ENCODE data around the gene CABLES1. TPM values are rescaled to one million over a fixed set of nuclear protein-coding genes. Genes with fewer than 3 reads are reported as not detected.
"Not testable (repeated sequence)": the region's sequence is repeated elsewhere in the genome, so short reads cannot be mapped to it uniquely, and the experiment has no call there.

CABLES1 gene, protein sequence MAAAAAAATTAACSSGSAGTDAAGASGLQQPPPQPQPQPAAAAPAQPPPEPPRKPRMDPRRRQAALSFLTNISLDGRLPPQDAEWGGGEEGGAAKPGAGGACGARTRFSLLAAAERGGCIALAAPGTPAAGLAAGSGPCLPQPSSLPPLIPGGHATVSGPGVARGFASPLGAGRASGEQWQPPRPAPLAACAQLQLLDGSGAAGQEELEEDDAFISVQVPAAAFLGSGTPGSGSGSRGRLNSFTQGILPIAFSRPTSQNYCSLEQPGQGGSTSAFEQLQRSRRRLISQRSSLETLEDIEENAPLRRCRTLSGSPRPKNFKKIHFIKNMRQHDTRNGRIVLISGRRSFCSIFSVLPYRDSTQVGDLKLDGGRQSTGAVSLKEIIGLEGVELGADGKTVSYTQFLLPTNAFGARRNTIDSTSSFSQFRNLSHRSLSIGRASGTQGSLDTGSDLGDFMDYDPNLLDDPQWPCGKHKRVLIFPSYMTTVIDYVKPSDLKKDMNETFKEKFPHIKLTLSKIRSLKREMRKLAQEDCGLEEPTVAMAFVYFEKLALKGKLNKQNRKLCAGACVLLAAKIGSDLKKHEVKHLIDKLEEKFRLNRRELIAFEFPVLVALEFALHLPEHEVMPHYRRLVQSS
- 11.1 TPM for polyA plus RNA-seq
- long read RNA-seq, donor 1, full-length matches to known transcripts, result 2 of 2 reads
- long read RNA-seq, donor 1, partial matches to known transcripts, result 0 of 2 reads
- long read RNA-seq, donor 1, other reads (novel, unspliced or antisense), result 0 of 2 reads
- long read RNA-seq, donor 2, full-length matches to known transcripts, result 3 of 3 reads
- long read RNA-seq, donor 2, partial matches to known transcripts, result 0 of 3 reads
- long read RNA-seq, donor 2, other reads (novel, unspliced or antisense), result 0 of 3 reads
- long read RNA-seq, donor 3, result 0 reads
- long read RNA-seq, donor 4, result 0 reads
- long read RNA-seq, donor 5, result 0 reads
- long read RNA-seq, donor 6, full-length matches to known transcripts, result 1 of 1 reads
- long read RNA-seq, donor 6, partial matches to known transcripts, result 0 of 1 reads
- long read RNA-seq, donor 6, other reads (novel, unspliced or antisense), result 0 of 1 reads
- long read RNA-seq, donor 7, result 0 reads
- long read RNA-seq, donor 8, full-length matches to known transcripts, result 4 of 4 reads
- long read RNA-seq, donor 8, partial matches to known transcripts, result 0 of 4 reads
- long read RNA-seq, donor 8, other reads (novel, unspliced or antisense), result 0 of 4 reads
- long read RNA-seq, donor 9, full-length matches to known transcripts, result 1 of 1 reads
- long read RNA-seq, donor 9, partial matches to known transcripts, result 0 of 1 reads
- long read RNA-seq, donor 9, other reads (novel, unspliced or antisense), result 0 of 1 reads
- long read RNA-seq, donor 10, full-length matches to known transcripts, result 2 of 2 reads
- long read RNA-seq, donor 10, partial matches to known transcripts, result 0 of 2 reads
- long read RNA-seq, donor 10, other reads (novel, unspliced or antisense), result 0 of 2 reads
- long read RNA-seq, donor 11, full-length matches to known transcripts, result 1 of 1 reads
- long read RNA-seq, donor 11, partial matches to known transcripts, result 0 of 1 reads
- long read RNA-seq, donor 11, other reads (novel, unspliced or antisense), result 0 of 1 reads

DNA sequence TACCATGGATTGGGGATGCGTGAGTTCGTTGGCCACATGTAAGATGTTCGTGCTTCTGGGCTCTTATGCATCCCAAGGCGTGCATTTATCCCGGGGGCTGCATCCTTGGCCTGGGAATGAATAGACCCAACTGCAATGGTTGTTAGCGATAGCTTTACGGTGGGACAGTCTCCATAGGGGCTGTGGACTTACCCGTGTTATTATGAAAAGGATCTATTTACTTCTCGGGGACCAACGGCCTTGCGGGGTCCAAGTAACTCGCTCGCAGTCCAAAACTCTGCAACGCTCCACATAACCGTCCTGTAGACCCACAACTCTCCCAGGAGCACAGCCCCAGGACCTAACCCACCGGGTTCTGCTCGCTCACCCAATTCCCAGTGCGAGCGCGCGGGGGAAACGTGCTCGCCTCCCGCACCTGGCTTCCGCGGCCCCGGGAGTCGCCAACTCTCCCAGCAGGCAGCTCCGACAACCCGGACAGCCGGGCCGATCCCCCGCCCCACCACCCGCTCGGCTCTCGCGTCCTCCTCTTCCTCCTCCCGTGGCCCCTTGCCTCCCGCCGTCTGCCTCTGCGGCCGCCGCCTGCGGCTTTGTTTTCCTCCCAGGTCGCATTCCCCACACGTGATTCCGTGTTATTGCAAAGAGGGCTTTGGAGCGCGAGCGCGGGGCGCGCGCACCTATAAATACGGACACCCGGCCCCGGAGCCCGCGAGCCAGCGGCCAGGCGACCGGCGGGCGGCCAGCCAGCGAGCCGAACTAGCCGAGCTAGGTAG lies at the start of gene CABLES1:
Gene CABLES1, plus strand, starts transcription at position 706 of the 770 bp plus-strand sequence. CDS start 278 bp downstream, outside the sequence.
- Histone ChIP-seq H3K27me3 (ENCODE audit: control insufficient read depth, insufficient read depth, low read length) (peaks cover 21% of the 10 kb centered on the region), H3K36me3 (ENCODE audit: control insufficient read depth, insufficient read depth, low read length) (no peaks in the 10 kb centered on the region), H3K4me1 (ENCODE audit: control insufficient read depth, insufficient read depth, low read length) (peaks cover 29% of the 10 kb centered on the region), H3K4me3 (ENCODE audit: low read length) (peak within 1 kb of the TSS; percentile 46), H3K9me3 (ENCODE audit: control insufficient read depth, low read depth, low read length) (no peaks in the 10 kb centered on the region), H3K27ac (ENCODE audit: low read length) (peak within 1 kb of the TSS; percentile 6)
- DNase-seq, result peak; percentile 58 to 82
- 0% methylated on average over 1 of the region's 67 CpGs for WGBS (ENCODE audit: insufficient coverage, low lambda C conversion rate)

DNA sequence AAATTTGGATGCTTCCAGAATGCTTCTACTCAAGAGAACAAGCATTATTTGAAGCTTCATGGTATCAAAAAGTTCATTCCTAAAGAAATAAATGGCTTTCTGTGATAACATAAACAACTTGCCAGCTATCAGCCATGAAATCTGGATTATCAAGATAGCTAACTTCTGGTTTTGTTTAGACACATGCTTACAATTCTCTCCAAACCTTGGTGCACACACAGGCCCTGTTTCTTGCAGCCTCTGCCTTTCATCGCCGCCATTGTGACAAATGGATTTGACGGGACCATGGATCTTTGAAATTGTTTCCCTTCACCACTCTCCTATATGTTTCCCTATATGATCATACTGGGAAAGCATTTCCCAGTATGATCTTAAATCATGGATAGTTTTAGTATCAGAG lies 47.9 kb upstream of the CABLES1 start:
- Histone ChIP-seq H3K27ac (ENCODE audit: low read length) (no peak overlapping the region), H3K4me3 (ENCODE audit: low read length) (no peak overlapping the region)
- 89% methylated on average over 3 of the region's 3 CpGs for WGBS (ENCODE audit: insufficient coverage, low lambda C conversion rate)

DNA sequence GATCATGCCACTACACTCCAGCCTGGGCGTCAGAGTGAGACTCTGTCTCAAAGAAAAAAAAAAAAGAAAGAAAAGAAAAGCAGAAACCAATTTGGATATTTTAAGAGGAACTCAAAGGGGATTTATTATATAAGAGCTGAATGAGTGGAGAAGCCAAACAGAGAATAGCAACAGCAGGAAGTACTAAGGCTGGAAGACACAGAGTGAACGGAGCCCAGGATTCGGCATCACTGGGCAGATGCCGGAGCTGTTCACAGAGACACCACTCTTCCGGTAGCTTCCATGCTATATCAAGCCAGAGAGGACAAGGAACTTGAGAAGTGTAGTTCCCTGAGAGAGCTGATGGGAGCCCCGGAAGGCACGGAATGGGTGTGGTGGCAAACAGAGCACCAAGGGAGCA lies 47.0 kb upstream of the CABLES1 start:
- no peaks in the 10 kb centered on the region for H3K36me3 ChIP-seq (ENCODE audit: control insufficient read depth, insufficient read depth, low read length)
- no peak overlapping the region for H3K4me3 ChIP-seq (ENCODE audit: low read length)
- no peaks in the 10 kb centered on the region for H3K27me3 ChIP-seq (ENCODE audit: control insufficient read depth, insufficient read depth, low read length)
- H3K4me1 ChIP-seq (ENCODE audit: control insufficient read depth, insufficient read depth, low read length), result no peaks in the 10 kb centered on the region
- DNase-seq, result no peak
- no peak overlapping the region for H3K27ac ChIP-seq (ENCODE audit: low read length)
- WGBS (ENCODE audit: insufficient coverage, low lambda C conversion rate), result 83% methylated on average over 1 of the region's 7 CpGs
- H3K9me3 ChIP-seq (ENCODE audit: control insufficient read depth, low read depth, low read length), result no peaks in the 10 kb centered on the region

More for the DNA sequence above, 47.9 kb upstream of the CABLES1 start:
- Histone ChIP-seq H3K36me3 (ENCODE audit: control insufficient read depth, insufficient read depth, low read length) (no peaks in the 10 kb centered on the region), H3K27me3 (ENCODE audit: control insufficient read depth, insufficient read depth, low read length) (no peaks in the 10 kb centered on the region), H3K9me3 (ENCODE audit: control insufficient read depth, low read depth, low read length) (no peaks in the 10 kb centered on the region), H3K4me1 (ENCODE audit: control insufficient read depth, insufficient read depth, low read length) (no peaks in the 10 kb centered on the region)
- DNase-seq, result no peak

DNA sequence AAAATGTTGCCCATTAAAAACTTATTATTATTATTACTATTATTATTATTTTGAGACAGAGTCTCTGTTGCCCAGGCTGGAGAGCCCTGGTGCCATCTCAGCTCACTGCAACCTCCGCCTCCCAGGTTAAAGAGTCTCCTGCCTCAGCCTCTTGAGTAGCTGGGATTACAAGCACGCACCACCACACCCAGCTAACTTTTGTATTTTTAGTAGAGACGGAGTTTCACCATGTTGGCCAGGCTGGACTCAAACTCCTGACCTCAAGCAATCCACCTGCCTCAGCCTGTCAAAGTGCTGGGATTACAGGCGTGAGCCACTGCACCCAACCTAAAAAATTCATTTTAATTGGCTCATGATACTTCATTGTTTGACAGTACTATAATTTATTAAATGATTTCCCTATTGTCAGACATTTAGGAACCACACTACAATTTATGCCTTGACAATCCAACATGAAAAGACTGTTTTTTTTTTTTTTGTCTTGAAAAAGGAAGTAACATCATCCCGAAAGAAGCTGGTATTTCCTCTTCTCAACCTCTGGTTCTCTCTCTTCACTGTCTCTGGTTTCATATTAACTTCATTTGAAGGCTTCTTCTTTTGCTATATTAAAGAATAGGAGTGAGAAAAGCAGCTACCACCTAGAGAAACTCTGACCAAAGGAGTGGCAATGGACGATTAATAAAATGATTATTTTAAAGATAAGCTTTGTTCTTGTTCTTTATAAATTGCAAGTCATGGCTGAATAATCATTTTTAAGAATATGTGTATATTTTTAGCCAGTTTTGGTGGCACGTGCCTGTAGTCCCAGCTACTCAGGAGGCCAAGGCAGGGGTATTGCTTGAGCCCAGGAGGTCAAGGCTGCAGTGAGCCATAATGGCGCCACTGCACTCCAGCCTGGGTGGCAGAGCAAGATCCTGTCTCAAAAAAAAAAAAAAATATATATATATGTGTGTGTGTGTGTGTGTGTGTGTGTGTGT lies 44.0 kb upstream of the CABLES1 start:
- not testable (repeated sequence) for H3K4me1 ChIP-seq (ENCODE audit: control insufficient read depth, insufficient read depth, low read length); H3K27ac ChIP-seq (ENCODE audit: low read length); H3K27me3 ChIP-seq (ENCODE audit: control insufficient read depth, insufficient read depth, low read length); H3K4me3 ChIP-seq (ENCODE audit: low read length); DNase-seq; H3K9me3 ChIP-seq (ENCODE audit: control insufficient read depth, low read depth, low read length); H3K36me3 ChIP-seq (ENCODE audit: control insufficient read depth, insufficient read depth, low read length)
- 83% methylated on average over 2 of the region's 8 CpGs for WGBS (ENCODE audit: insufficient coverage, low lambda C conversion rate)

DNA sequence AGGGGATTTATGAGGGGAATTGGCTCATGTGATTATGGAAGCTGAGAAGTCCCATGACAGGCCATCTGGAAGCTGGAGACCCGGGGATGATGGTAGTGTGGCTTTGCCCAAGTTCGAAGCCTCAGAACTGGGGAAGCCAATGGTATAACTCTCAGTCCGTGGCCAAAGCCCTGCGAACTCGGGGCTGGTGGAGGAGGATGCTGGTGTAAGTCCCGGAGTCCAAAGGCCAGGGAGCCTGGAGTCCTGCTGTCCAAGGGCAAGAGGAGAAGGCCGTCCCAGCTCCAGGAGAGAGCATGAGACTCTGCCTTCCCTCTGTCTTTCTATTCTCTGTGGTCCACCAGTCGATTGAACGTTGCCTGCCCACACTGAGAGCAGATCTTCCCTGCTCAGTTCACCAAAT lies 43.2 kb upstream of the CABLES1 start:
- WGBS (ENCODE audit: insufficient coverage, low lambda C conversion rate), result 100% methylated on average over 2 of the region's 9 CpGs
- no peak for DNase-seq
- Histone ChIP-seq H3K36me3 (ENCODE audit: control insufficient read depth, insufficient read depth, low read length) (no peaks in the 10 kb centered on the region), H3K4me1 (ENCODE audit: control insufficient read depth, insufficient read depth, low read length) (no peaks in the 10 kb centered on the region), H3K4me3 (ENCODE audit: low read length) (no peak overlapping the region), H3K27me3 (ENCODE audit: control insufficient read depth, insufficient read depth, low read length) (peaks cover 4% of the 10 kb centered on the region), H3K9me3 (ENCODE audit: control insufficient read depth, low read depth, low read length) (no peaks in the 10 kb centered on the region), H3K27ac (ENCODE audit: low read length) (no peak overlapping the region)

DNA sequence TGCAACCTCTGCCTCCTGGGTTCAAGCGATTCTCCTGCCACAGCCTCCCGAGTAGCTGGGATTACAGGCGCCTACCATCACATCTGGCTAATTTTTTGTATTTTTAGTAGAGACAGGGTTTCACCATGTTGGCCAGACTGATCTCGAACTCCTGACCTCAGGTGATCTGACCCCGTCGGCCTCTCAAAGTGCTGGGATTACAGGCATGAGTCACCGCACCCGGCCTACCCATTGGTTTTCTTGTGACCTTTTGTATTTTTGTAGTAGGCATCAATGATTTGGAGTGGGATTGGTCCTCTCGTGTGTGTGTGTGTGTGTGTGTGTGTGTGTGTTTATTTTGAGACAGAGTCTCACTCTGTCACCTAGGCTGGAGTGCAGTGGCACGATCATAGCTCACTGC lies 42.2 kb upstream of the CABLES1 start:
- H3K4me1 ChIP-seq (ENCODE audit: control insufficient read depth, insufficient read depth, low read length); DNase-seq; H3K36me3 ChIP-seq (ENCODE audit: control insufficient read depth, insufficient read depth, low read length); H3K27ac ChIP-seq (ENCODE audit: low read length); H3K27me3 ChIP-seq (ENCODE audit: control insufficient read depth, insufficient read depth, low read length); H3K9me3 ChIP-seq (ENCODE audit: control insufficient read depth, low read depth, low read length); H3K4me3 ChIP-seq (ENCODE audit: low read length): not testable (repeated sequence)
- WGBS (ENCODE audit: insufficient coverage, low lambda C conversion rate), result no CpG with 5 or more reads among the region's 10 CpGs

DNA sequence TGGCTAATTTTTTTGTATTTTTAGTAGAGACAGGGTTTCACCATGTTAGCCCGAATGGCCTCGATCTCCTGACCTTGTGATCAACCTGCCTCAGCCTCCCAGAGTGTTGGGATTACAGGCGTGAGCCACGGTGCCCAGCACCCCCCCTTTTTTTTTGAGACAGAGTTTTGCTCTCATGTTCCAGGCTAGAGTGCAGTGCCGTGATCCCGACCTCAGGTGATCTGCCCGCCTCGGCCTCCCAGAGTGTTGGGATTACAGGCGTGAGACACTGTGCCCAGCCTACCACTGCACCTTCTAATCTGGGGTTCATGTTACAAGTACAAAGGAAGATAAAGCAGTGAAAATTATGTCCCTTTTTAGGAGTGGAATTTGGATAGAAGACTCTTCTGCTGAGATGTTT lies 41.5 kb upstream of the CABLES1 start:
- WGBS (ENCODE audit: insufficient coverage, low lambda C conversion rate), result no CpG with 5 or more reads among the region's 9 CpGs
- H3K27ac ChIP-seq (ENCODE audit: low read length), result no peak overlapping the region
- H3K36me3 ChIP-seq (ENCODE audit: control insufficient read depth, insufficient read depth, low read length), result no peaks in the 10 kb centered on the region
- H3K27me3 ChIP-seq (ENCODE audit: control insufficient read depth, insufficient read depth, low read length), result peaks cover 4% of the 10 kb centered on the region
- H3K9me3 ChIP-seq (ENCODE audit: control insufficient read depth, low read depth, low read length), result no peaks in the 10 kb centered on the region
- no peak overlapping the region for H3K4me3 ChIP-seq (ENCODE audit: low read length)
- peaks cover 4% of the 10 kb centered on the region for H3K4me1 ChIP-seq (ENCODE audit: control insufficient read depth, insufficient read depth, low read length)
- no peak for DNase-seq

DNA sequence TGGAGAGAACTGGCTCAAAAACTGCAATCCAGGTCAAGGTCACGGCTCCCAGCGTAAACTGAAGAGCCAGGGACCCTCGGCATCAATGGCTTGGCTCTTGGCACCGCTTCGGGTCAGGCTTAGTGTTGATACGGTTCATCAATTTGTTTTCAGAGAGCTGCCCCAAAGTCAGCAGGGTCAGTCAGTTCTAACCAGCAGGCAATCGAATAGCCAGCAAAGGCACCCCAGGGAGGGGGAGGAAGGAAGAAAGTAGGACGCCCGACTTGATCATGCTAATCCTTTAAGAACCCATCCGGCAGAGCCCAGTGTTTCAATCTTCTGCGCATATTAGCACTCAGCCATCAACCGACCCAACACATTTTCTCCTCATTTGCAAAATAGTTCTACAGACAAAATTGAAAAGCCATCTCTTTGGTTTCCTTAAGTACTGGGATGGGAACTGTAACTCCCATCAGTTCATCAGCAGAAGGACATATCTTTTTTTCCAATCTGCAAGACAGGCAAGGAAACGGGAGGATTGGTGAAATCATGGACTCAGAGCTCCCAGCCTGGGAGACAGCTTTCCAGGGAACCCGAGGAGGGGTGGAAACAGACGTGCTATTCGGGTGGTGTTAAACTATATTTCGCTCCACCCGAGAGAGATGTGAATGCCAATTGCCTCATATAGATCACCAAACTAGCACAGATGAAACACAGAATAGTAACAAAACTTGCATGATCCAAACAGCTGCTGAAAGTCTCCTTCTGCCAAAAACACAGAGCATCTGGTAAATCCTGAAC lies 40.7 kb upstream of the CABLES1 start:
- no peak overlapping the region for H3K4me3 ChIP-seq (ENCODE audit: low read length)
- peaks cover 12% of the 10 kb centered on the region for H3K4me1 ChIP-seq (ENCODE audit: control insufficient read depth, insufficient read depth, low read length)
- H3K27me3 ChIP-seq (ENCODE audit: control insufficient read depth, insufficient read depth, low read length), result peaks cover 4% of the 10 kb centered on the region
- no peaks in the 10 kb centered on the region for H3K9me3 ChIP-seq (ENCODE audit: control insufficient read depth, low read depth, low read length)
- WGBS (ENCODE audit: insufficient coverage, low lambda C conversion rate), result 100% methylated on average over 1 of the region's 18 CpGs
- H3K36me3 ChIP-seq (ENCODE audit: control insufficient read depth, insufficient read depth, low read length), result no peaks in the 10 kb centered on the region
- no peak overlapping the region for H3K27ac ChIP-seq (ENCODE audit: low read length)
- no peak for DNase-seq
